Measurements from ENCODE around the gene FGFBP1. TPM values are rescaled to one million over a fixed set of nuclear protein-coding genes. Genes with fewer than 3 reads are reported as not detected.

The FGFBP1 gene
- total and polyA plus RNA-seq, 2 donors (not counting 1 experiment from before 2014, with no cell fraction given), result not detected

DNA sequence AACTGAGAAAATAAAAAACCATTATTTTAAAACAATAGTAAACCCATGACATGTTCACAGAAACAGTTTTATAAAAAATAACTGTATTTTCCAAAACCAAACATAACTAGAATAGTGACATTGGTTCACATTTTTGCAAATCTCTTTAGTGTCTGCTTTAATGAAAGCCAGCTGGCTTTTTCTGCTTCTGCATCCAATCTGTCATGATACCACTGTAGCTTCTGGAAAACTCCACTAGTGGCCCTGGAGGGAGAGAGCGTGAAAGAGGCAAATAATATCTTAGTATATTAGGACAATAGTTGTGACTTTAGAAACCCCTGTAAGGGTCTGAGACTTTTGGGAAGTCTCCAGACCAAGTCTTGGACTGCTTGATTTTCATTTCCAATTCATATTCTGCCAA is 31.1 kb downstream of the FGFBP1 start:
- no peak overlapping the region for H2AFZ ChIP-seq (ENCODE audit: insufficient read depth, low read depth, low read length, poor library complexity, severe bottlenecking)
- no peak overlapping the region for H3K9ac ChIP-seq (ENCODE audit: low read length)
- H4K20me1 ChIP-seq (ENCODE audit: control insufficient read depth, insufficient read depth, low read length, poor library complexity, severe bottlenecking), result no peaks in the 10 kb centered on the region
- no peak overlapping the region for H3K27ac Mint-ChIP-seq
- H3K27me3 Mint-ChIP-seq, result peaks cover 18% of the 10 kb centered on the region
- no peak for ATAC-seq (ENCODE audit: low read depth)
- POLR2A ChIA-PET, result no interaction called here
- TF ChIP-seq EZH2 (IDR thresholded peaks at IDR 0.05; ENCODE audit: borderline replicate concordance, insufficient read depth, low read depth, low read length, poor library complexity, severe bottlenecking) (no peak), CTCF (IDR thresholded peaks at IDR 0.05) (no peak)
- intact Hi-C loops (cut with micrococcal nuclease), result no loop called here
- no peaks in the 10 kb centered on the region for H3K79me2 ChIP-seq (ENCODE audit: control insufficient read depth, insufficient read depth, low read length)
- H3K27ac ChIP-seq (ENCODE audit: low read length in 2 of 2), result no peak overlapping the region
- H3K9me3 Mint-ChIP-seq (ENCODE audit: insufficient read depth), result no peaks in the 10 kb centered on the region
- H3K4me2 ChIP-seq (replicated peaks; ENCODE audit: low read depth, low read length, poor library complexity, severe bottlenecking), result no peak overlapping the region
- no CpG with 5 or more reads among the region's 1 CpG for WGBS (ENCODE audit: insufficient coverage)
- no peaks in the 10 kb centered on the region for H3K4me1 ChIP-seq (ENCODE audit: control insufficient read depth in 2 of 2, insufficient read depth in 2 of 2, low read length in 2 of 2)
- H3K4me3 Mint-ChIP-seq, result no peak overlapping the region
- no peak for DNase-seq
- CTCF ChIA-PET, result interaction anchor here (1.5 kb wide), 1 partner anchor 11 kb away, joined by 4 read pairs; no protein-coding TSS in a partner anchor
- H3K9me3 ChIP-seq (ENCODE audit: control extremely low read depth in 1 of 3, control insufficient read depth in 2 of 3, insufficient read depth in 1 of 3, low read length in 2 of 3), result peaks cover 0 to 5% (median 0%) of the 10 kb centered on the region in 3 donors
- H3K4me1 Mint-ChIP-seq, result no peaks in the 10 kb centered on the region
- H3K4me3 ChIP-seq (ENCODE audit: control extremely low read depth in 1 of 5, extremely low read depth in 1 of 5, insufficient read depth in 1 of 5, low read depth in 2 of 5, low read length in 4 of 5), result no peak overlapping the region
- peaks cover 0 to 9% (median 0%) of the 10 kb centered on the region in 4 experiments for H3K27me3 ChIP-seq (replicated peaks in 1 of 4; ENCODE audit: control extremely low read depth in 1 of 4, control insufficient read depth in 3 of 4, insufficient read depth in 4 of 4, low read length in 3 of 4)
- H3K36me3 ChIP-seq (replicated peaks in 1 of 2; ENCODE audit: control extremely low read depth in 1 of 2, control insufficient read depth in 1 of 2, extremely low read depth in 1 of 2, insufficient read depth in 2 of 2, low read length in 1 of 2), result no peaks in the 10 kb centered on the region

DNA sequence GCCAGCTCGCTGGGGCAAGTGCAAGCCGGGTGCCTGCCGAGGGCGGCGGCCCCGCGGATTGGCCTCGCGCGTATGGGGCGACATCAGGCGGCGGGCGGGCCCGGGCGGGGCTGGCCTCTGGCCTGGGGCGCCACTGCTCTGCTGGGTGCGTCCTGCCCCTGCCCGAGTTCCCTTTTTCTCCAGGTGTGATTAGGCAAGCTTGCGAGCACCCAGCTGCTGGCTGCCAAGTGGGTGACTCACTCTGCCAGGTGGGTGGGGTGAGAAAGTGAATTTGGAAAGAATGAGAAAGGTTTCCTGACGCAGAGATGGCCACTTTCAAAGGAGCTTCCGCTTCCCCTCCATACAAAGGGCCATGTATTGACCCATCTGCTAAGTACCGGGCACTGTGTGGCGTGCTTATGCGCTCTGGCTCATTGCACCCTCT is 32.5 kb downstream of the FGFBP1 start:
- no peaks in the 10 kb centered on the region for H3K36me3 ChIP-seq (replicated peaks in 1 of 2; ENCODE audit: control extremely low read depth in 1 of 2, control insufficient read depth in 1 of 2, extremely low read depth in 1 of 2, insufficient read depth in 2 of 2, low read length in 1 of 2)
- H2AFZ ChIP-seq (ENCODE audit: insufficient read depth, low read depth, low read length, poor library complexity, severe bottlenecking), result no peak overlapping the region
- no peak for TF ChIP-seq EZH2 (IDR thresholded peaks at IDR 0.05; ENCODE audit: borderline replicate concordance, insufficient read depth, low read depth, low read length, poor library complexity, severe bottlenecking)
- no peak for TF ChIP-seq CTCF (IDR thresholded peaks at IDR 0.05)
- H3K27me3 ChIP-seq (replicated peaks in 1 of 4; ENCODE audit: control extremely low read depth in 1 of 4, control insufficient read depth in 3 of 4, insufficient read depth in 4 of 4, low read length in 3 of 4), result peaks cover 0 to 13% (median 3%) of the 10 kb centered on the region in 4 experiments
- no peak overlapping the region for H3K4me3 ChIP-seq (ENCODE audit: control extremely low read depth in 1 of 5, extremely low read depth in 1 of 5, insufficient read depth in 1 of 5, low read depth in 2 of 5, low read length in 4 of 5)
- ChIA-PET CTCF (interaction anchor here (1.2 kb wide), 1 partner anchor 23 kb away, joined by 9 read pairs; no protein-coding TSS in a partner anchor), POLR2A (no interaction called here)
- no peaks in the 10 kb centered on the region for H3K9me3 Mint-ChIP-seq (ENCODE audit: insufficient read depth)
- H3K4me2 ChIP-seq (replicated peaks; ENCODE audit: low read depth, low read length, poor library complexity, severe bottlenecking), result peak overlapping the region; percentile 15
- no peak overlapping the region for H3K9ac ChIP-seq (ENCODE audit: low read length)
- DNase-seq, result peak; percentile 17
- 64% methylated on average over 20 of the region's 25 CpGs for WGBS (ENCODE audit: insufficient coverage)
- H3K27ac Mint-ChIP-seq, result no peak overlapping the region
- peaks cover 16% of the 10 kb centered on the region for H3K27me3 Mint-ChIP-seq
- H3K9me3 ChIP-seq (ENCODE audit: control extremely low read depth in 1 of 3, control insufficient read depth in 2 of 3, insufficient read depth in 1 of 3, low read length in 2 of 3), result peaks cover 0 to 5% (median 0%) of the 10 kb centered on the region in 3 donors
- H3K79me2 ChIP-seq (ENCODE audit: control insufficient read depth, insufficient read depth, low read length), result no peaks in the 10 kb centered on the region
- no peak overlapping the region for H3K27ac ChIP-seq (ENCODE audit: low read length in 2 of 2)
- no peaks in the 10 kb centered on the region for H4K20me1 ChIP-seq (ENCODE audit: control insufficient read depth, insufficient read depth, low read length, poor library complexity, severe bottlenecking)
- intact Hi-C loops (cut with micrococcal nuclease), result no loop called here
- ATAC-seq (ENCODE audit: low read depth), result peak; percentile 69
- no peaks in the 10 kb centered on the region for H3K4me1 Mint-ChIP-seq
- H3K4me1 ChIP-seq (ENCODE audit: control insufficient read depth in 2 of 2, insufficient read depth in 2 of 2, low read length in 2 of 2), result no peaks in the 10 kb centered on the region
- no peak overlapping the region for H3K4me3 Mint-ChIP-seq
